RWPE1 (cell line): Measurements from ENCODE around the gene KRT20.

ENCODE experiments used
- CTCF ChIA-PET: fragments of 350-600 bp; sonication (Branson Sonifier 250); formaldehyde crosslinking; extraction: SDS; loops from one replicate; lab custom pipeline; 2021; lab: Yijun Ruan, JAX
- POLR2A ChIA-PET: fragments of 400-600 bp; formaldehyde crosslinking; extraction: SDS; loops from one replicate; lab custom pipeline; 2020; ENCODE audit warnings: antibody characterized with exemption; ENCODE audit not compliant: low non-redundant PET; lab: Yijun Ruan, JAX
- DNase-seq: peaks from one replicate; pipeline ENCODE4 v3.0.0; 2012; ENCODE audit warnings: low spot score
- H3K27ac ChIP-seq: fragments of 450-650 bp; 2 replicates; pipeline ENCODE4 v1.5.1; 2017
- TF ChIP-seq, protein P1 (sequence below): fragments of 450-650 bp; conservative IDR thresholded peaks from 2 replicates; pipeline ENCODE4 v1.5.1; 2017; ENCODE audit warnings: low read depth, mild to moderate bottlenecking

KRT20 gene

DNA sequence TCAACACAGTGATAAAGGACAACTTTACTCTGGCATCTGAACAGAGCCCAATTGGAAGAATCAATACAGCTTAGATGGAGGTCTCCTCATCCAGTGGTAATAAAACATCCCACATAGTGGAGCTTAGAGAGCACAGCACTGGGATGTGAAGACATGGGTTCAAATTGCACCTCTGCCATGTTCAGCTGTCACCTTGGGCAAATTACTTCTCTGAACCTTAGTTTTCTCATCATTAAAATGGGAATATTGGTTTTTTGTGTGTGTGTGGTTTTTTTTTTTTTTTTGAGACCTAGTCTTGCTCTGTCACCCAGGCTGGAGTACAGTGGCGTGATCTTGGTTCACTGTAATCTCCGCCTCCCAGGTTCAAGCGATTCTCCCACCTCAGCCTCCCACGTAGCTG lies 49.0 kb downstream of the KRT20 start:
- no peak overlapping the region for H3K27ac ChIP-seq
- DNase-seq, result no peak
- TF ChIP-seq, protein P1, sequence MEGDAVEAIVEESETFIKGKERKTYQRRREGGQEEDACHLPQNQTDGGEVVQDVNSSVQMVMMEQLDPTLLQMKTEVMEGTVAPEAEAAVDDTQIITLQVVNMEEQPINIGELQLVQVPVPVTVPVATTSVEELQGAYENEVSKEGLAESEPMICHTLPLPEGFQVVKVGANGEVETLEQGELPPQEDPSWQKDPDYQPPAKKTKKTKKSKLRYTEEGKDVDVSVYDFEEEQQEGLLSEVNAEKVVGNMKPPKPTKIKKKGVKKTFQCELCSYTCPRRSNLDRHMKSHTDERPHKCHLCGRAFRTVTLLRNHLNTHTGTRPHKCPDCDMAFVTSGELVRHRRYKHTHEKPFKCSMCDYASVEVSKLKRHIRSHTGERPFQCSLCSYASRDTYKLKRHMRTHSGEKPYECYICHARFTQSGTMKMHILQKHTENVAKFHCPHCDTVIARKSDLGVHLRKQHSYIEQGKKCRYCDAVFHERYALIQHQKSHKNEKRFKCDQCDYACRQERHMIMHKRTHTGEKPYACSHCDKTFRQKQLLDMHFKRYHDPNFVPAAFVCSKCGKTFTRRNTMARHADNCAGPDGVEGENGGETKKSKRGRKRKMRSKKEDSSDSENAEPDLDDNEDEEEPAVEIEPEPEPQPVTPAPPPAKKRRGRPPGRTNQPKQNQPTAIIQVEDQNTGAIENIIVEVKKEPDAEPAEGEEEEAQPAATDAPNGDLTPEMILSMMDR, result no peak
- ChIA-PET CTCF (no interaction called here), POLR2A (no interaction called here)

DNA sequence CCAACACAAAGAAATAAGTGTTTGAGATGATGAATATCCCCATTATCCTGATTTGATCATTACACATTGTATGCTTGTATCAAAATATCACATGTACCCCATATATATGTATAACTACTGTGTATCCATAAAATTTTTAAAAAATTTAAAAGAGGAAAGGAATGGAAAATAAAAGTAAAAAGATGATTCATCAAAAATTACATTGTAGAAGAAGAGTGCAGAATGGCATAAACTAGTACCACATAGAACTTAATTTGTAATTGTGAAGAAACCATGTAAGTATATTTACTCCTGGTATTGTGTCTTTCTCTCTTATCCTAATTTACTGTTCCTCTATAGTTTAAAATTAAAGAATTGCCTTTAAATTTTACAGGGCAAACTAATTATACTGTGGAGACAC lies 51.2 kb downstream of the KRT20 start:
- DNase-seq, result no peak
- CTCF ChIA-PET, result no interaction called here
- POLR2A ChIA-PET, result no interaction called here
- H3K27ac ChIP-seq, result no peak overlapping the region
- TF ChIP-seq, protein P1, result no peak

DNA sequence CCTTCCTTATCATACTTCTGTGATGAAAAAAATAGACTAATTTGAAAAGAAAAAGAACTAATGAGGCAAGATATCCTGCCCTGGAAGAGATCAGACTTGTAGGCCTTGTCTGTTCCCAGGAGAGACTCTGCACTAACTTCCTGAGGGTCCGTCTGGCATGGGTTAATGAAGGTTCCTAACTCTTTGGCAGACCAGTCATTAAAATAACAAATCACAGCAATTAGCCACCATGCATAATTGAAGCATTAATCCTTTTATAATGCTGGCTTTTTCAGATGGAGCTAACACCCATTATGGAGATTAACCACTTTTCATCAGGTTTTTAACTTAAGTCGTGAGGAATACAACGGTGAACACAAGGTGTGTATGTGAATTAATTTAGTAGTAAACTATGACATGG lies 52.2 kb downstream of the KRT20 start:
- CTCF ChIA-PET, result interaction anchor here (0.6 kb wide), 1 partner anchor 716 kb away, joined by 3 read pairs; no protein-coding TSS in a partner anchor
- TF ChIP-seq, protein P1, result no peak
- POLR2A ChIA-PET, result no interaction called here
- no peak for DNase-seq
- no peak overlapping the region for H3K27ac ChIP-seq

DNA sequence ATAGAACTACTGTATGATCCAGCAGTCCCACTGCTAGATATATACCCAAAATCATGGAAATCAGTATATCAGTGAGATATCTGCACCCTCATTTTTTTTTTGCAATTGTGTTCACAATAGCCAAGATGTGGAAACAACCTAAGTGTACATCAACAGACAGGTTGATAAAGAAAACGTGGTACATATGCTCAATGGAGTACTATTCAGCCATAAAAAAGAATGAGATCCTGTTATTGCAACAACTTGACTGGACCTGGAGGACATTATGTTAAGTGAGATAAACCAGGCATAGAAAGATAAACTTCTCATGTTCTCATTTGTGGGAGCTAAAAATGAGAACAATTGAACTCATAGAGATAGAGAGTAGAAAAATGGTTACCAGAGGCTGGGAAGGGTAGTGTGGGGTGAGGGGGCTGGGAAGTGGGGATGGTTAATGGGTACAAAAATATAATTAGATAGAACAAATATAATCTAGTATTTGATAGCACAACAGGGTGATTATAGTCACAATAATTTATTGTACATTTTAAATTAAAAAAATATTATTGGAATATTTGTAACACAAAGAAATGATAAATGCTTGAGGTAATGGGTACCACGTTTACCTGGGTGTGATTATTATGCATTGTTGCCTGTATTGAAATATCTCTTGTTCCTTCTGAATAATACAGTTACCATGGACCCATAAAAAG lies 54.8 kb downstream of the KRT20 start:
- CTCF ChIA-PET, result no interaction called here
- POLR2A ChIA-PET, result interaction anchor here (0.7 kb wide), 1 partner anchor 835 kb away, joined by 3 read pairs; no protein-coding TSS in a partner anchor
- TF ChIP-seq, protein P1, result no peak

DNA sequence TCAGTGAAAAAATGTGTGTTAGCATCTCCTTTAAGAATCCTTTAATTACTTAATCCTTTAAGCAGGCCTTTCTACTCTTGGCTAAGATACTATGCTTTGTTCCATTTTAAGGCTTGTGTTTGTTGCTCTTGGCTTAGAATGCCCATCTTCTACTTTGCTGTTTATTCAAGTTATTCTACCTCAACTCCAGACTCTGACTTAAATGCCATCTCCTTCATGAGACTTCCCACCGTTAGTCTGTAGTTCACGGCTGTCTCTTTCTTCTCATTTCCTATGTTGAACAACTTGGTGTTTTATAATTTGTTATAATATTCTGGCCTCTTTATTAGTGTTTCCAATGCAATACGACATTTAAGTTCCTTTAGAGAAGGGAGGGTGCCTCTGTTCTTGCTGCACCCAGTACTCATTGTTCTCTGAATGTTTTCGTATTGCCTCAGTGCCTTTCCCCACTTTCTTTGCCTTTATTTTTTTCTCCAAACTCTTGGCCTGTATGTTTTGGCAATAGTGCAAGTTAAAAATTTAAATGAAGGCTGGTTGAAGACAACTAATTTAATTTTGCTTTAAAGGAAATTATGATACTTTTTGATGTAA lies 56.5 kb downstream of the KRT20 start:
- H3K27ac ChIP-seq, result no peak overlapping the region
- CTCF ChIA-PET, result interaction anchor here (0.8 kb wide), 1 partner anchor 584 kb away, joined by 3 read pairs; no protein-coding TSS in a partner anchor
- no peak for DNase-seq
- TF ChIP-seq, protein P1, result no peak
- POLR2A ChIA-PET, result no interaction called here

More for the DNA sequence above, 54.8 kb downstream of the KRT20 start:
- H3K27ac ChIP-seq, result no peak overlapping the region
- DNase-seq, result no peak

DNA sequence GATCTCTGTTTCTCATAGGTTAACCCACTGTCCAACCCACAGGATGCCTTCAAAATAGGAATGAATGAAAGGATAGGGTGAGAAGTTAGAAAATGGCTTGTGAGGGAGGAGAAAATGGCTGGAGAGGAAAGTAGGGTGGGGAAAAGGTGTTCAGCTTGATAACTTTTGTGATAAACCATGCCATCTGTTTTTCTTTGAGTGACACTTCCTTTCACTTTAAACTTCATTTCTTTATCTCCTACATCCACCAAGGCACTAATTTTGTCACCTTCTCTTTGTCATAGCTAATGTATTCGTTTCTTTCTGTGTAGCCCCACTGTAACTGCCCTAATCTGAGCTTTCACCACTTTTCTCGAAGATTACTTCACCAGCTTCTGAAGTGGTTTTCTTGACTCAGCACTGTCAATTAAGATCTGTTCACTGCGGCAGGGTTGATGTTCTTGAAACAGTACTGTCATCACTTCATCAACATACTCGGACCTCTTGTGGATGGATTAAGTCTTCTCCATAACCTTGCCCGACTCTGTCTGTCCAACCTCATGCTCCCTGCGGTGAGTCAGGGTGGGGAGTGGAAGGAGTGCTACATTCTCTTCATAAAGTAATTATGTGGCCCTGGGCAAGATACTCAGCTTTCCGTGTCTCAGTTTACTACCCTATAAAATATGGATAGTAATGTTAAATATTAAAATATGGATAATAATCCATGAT lies 57.1 kb downstream of the KRT20 start:
- ChIA-PET CTCF (interaction anchor here (0.5 to 1.0 kb wide), 3 partner anchors 14 to 583 kb away, joined by 3 to 4 read pairs (median 3); no protein-coding TSS in a partner anchor), POLR2A (no interaction called here)
- DNase-seq, result peak; percentile 75
- H3K27ac ChIP-seq, result no peak overlapping the region
- TF ChIP-seq, protein P1, result no peak
